OCI-LY7 (cell line): ENCODE results near the gene LRRC71. TPM values are rescaled to one million over a fixed set of nuclear protein-coding genes. Genes with fewer than 3 reads are reported as not detected.

Experiments
- BruUV-seq: library from RNA; stranded (reverse); fragments of 400-500 nt; replicated peaks from 2 replicates; lab custom pipeline; 2021; lab: Mats Ljungman, UMichigan
- CTCF ChIA-PET: fragments of 300-600 bp; sonication (Branson Sonifier 250); formaldehyde crosslinking; loops from one replicate; lab custom pipeline; 2022; ENCODE audit warnings: antibody characterized with exemption; ENCODE audit not compliant: unreplicated experiment; lab: Charles Lee
- POLR2A ChIA-PET: fragments of 300-600 bp; sonication (Branson Sonifier 250); formaldehyde crosslinking; loops from one replicate; lab custom pipeline; 2022; ENCODE audit warnings: antibody characterized with exemption; lab: Charles Lee
- DNase-seq: peaks from one replicate; pipeline ENCODE4 v3.0.0-alpha.2; 2015; ENCODE audit warnings: low spot score
- H2AFZ ChIP-seq: fragments of 200-600 bp; sonication (generic), shearing (Covaris generic); 2 replicates; pipeline ENCODE4 v1.6.1; 2014; ENCODE audit warnings: mild to moderate bottlenecking, antibody characterized with exemption, low read length, moderate library complexity
- H3K27ac ChIP-seq: fragments of 200-600 bp; sonication (generic); 2 replicates; pipeline ENCODE4 v1.5.1; 2014; ENCODE audit warnings: mixed run types, low read depth, mild to moderate bottlenecking, moderate library complexity, low read length, inconsistent platforms; ENCODE audit not compliant: poor library complexity, severe bottlenecking
- H3K36me3 ChIP-seq: fragments of 200-600 bp; sonication (generic); 2 replicates; pipeline ENCODE4 v1.6.1; 2014; ENCODE audit warnings: mild to moderate bottlenecking, antibody characterized with exemption, low read length, moderate library complexity, mixed read lengths; ENCODE audit not compliant: insufficient read depth
- H3K4me1 ChIP-seq: fragments of 200-600 bp; sonication (generic); 2 replicates; pipeline ENCODE4 v1.5.1; 2014; ENCODE audit warnings: mild to moderate bottlenecking, low read length; ENCODE audit not compliant: insufficient read depth, poor library complexity, severe bottlenecking
- H3K4me2 ChIP-seq: fragments of 200-600 bp; sonication (generic); 2 replicates; pipeline ENCODE4 v1.6.1; 2014; ENCODE audit warnings: mild to moderate bottlenecking, low read length
- H3K4me3 ChIP-seq: fragments of 200-600 bp; sonication (generic); 2 replicates; pipeline ENCODE4 v1.5.1; 2014; ENCODE audit warnings: mild to moderate bottlenecking, low read depth, low read length; ENCODE audit not compliant: poor library complexity, severe bottlenecking
- H3K79me2 ChIP-seq: fragments of 200-600 bp; sonication (generic); 2 replicates; pipeline ENCODE4 v1.6.1; 2016; ENCODE audit warnings: low read depth, mild to moderate bottlenecking, low read length, moderate library complexity, mixed read lengths; ENCODE audit not compliant: insufficient read depth
- H3K9me2 ChIP-seq: fragments of 200-600 bp; sonication (generic); 2 replicates; pipeline ENCODE4 v1.6.1; 2016; ENCODE audit warnings: mild to moderate bottlenecking, low read length, mixed read lengths; ENCODE audit not compliant: insufficient read depth
- H3K9me3 ChIP-seq: fragments of 200-600 bp; sonication (generic); 2 replicates; pipeline ENCODE4 v1.6.1; 2014; ENCODE audit warnings: mild to moderate bottlenecking, mixed run types, low read length, mixed read lengths
- H4K20me1 ChIP-seq: fragments of 200-600 bp; sonication (generic); 2 replicates; pipeline ENCODE4 v1.6.1; 2014; ENCODE audit warnings: mild to moderate bottlenecking, antibody characterized with exemption, low read length, moderate library complexity, mixed read lengths; ENCODE audit not compliant: insufficient read depth
- CTCF ChIP-seq: fragments of 200-600 bp; sonication (generic); conservative IDR thresholded peaks from 2 replicates; pipeline ENCODE4 v1.5.1; 2014; ENCODE audit warnings: mild to moderate bottlenecking, antibody characterized with exemption, low read length, moderate library complexity, mixed read lengths
- EZH2phosphoT487 ChIP-seq: fragments of 200-600 bp; sonication (generic); IDR thresholded peaks from 2 replicates; pipeline ENCODE4 v1.6.1; 2018; ENCODE audit warnings: low read depth, borderline replicate concordance, mild to moderate bottlenecking, mixed run types, antibody characterized with exemption, low read length, moderate library complexity, mixed read lengths
- intact Hi-C: fragments of 100-400 bp; cut with micrococcal nuclease; formaldehyde crosslinking; loops from one replicate; pipeline ENCODE4 v1.10.0; 2022; ENCODE audit not compliant: unreplicated experiment
- total RNA-seq, 2 experiments: library from RNA; depleted of rRNA in 1 of 2; stranded (reverse); fragments of >200 nt in 1 of 2; shearing (Covaris generic) in 1 of 2; gene quantifications; 2 replicates each; pipeline ENCODE4 v1.2.3, GENCODE V29; 2014 to 2022

LRRC71 gene
- total RNA-seq, 2 experiments from 2014 or later: not detected

- Histone ChIP-seq H3K9me3 (no peaks in the 10 kb centered on the region), H3K4me3 (no peak overlapping the region)
- POLR2A ChIA-PET: no interaction called here
Observed at GRCh38 chr1:156927215-156928042, 7.0 kb downstream of the LRRC71 start.

GRCh38 chr1:156928043-156928602 lies 7.7 kb downstream of the LRRC71 start:
- Histone ChIP-seq H3K4me3 (no peak overlapping the region), H3K36me3 (no peaks in the 10 kb centered on the region), H3K27ac (no peak overlapping the region), H4K20me1 (no peaks in the 10 kb centered on the region), H2AFZ (no peak overlapping the region), H3K79me2 (no peaks in the 10 kb centered on the region), H3K9me2 (no peaks in the 10 kb centered on the region), H3K4me1 (no peaks in the 10 kb centered on the region), H3K4me2 (no peak overlapping the region), H3K9me3 (no peaks in the 10 kb centered on the region)
- no peak for DNase-seq
- ChIA-PET CTCF (no interaction called here), POLR2A (no interaction called here)
- BruUV-seq: no TSS peak
- TF ChIP-seq EZH2phosphoT487 (no peak), CTCF (no peak)
- intact Hi-C loops: no loop called here

More at GRCh38 chr1:156927215-156928042, 7.0 kb downstream of the LRRC71 start:
- H3K79me2 ChIP-seq: no peaks in the 10 kb centered on the region
- no peaks in the 10 kb centered on the region for H4K20me1 ChIP-seq
- no peaks in the 10 kb centered on the region for H3K36me3 ChIP-seq
- intact Hi-C loops: no loop called here
- no peak for TF ChIP-seq CTCF
- no peak for TF ChIP-seq EZH2phosphoT487
- H3K27ac ChIP-seq: no peak overlapping the region
- H2AFZ ChIP-seq: no peak overlapping the region
- BruUV-seq: no TSS peak
- no peaks in the 10 kb centered on the region for H3K9me2 ChIP-seq
- CTCF ChIA-PET: no interaction called here
- no peaks in the 10 kb centered on the region for H3K4me1 ChIP-seq
- H3K4me2 ChIP-seq: no peak overlapping the region
- no peak for DNase-seq
